GM06990 (cell line): Measurements from ENCODE around the gene GALNT15.

ENCODE experiments used
- DNase-seq: peaks from one replicate; pipeline ENCODE4 v3.0.0-alpha.2; 2011; ENCODE audit not compliant: insufficient read length; ENCODE audit errors: extremely low read depth
- H3K27me3 ChIP-seq: replicated peaks from 2 replicates; pipeline ENCODE4 v1.6.0; 2011; ENCODE audit warnings: low read length; ENCODE audit not compliant: control insufficient read depth, insufficient read depth
- H3K36me3 ChIP-seq: 2 replicates; pipeline ENCODE4 v1.5.1; 2011; ENCODE audit warnings: low read length; ENCODE audit not compliant: control insufficient read depth, insufficient read depth
- H3K4me3 ChIP-seq: replicated peaks from 2 replicates; pipeline ENCODE4 v1.5.1; 2011; ENCODE audit warnings: low read depth, mild to moderate bottlenecking, control low read depth, low read length
- CTCF ChIP-seq: IDR thresholded peaks from 2 replicates; pipeline ENCODE4 v1.5.1; 2011; ENCODE audit warnings: low read length, control low read depth, mild to moderate bottlenecking, inconsistent platforms; ENCODE audit not compliant: insufficient read depth, poor library complexity, severe bottlenecking

Gene GALNT15

GRCh38 chr3:16147220-16147994, 27.1 kb upstream of the GALNT15 start:
- H3K36me3 ChIP-seq: no peaks in the 10 kb centered on the region
- TF ChIP-seq CTCF: no peak
- peak; percentile 11 for DNase-seq
- H3K4me3 ChIP-seq: no peak overlapping the region
- no peaks in the 10 kb centered on the region for H3K27me3 ChIP-seq

GRCh38 chr3:16148213-16148612, 26.3 kb upstream of the GALNT15 start:
- no peak for DNase-seq
- Histone ChIP-seq H3K27me3 (no peaks in the 10 kb centered on the region), H3K4me3 (no peak overlapping the region), H3K36me3 (no peaks in the 10 kb centered on the region)
- TF ChIP-seq CTCF: no peak

- no peaks in the 10 kb centered on the region for H3K27me3 ChIP-seq
- no peaks in the 10 kb centered on the region for H3K36me3 ChIP-seq
- H3K4me3 ChIP-seq: no peak overlapping the region
- no peak for TF ChIP-seq CTCF
- DNase-seq: no peak
Measured at GRCh38 chr3:16148783-16149182, 25.7 kb upstream of the GALNT15 start.

- no peak for TF ChIP-seq CTCF
Measured at GRCh38 chr3:16150285-16150684, 24.2 kb upstream of the GALNT15 start.

GRCh38 chr3:16151109-16151508, 23.4 kb upstream of the GALNT15 start:
- Histone ChIP-seq H3K36me3 (no peaks in the 10 kb centered on the region), H3K4me3 (no peak overlapping the region), H3K27me3 (no peaks in the 10 kb centered on the region)
- no peak for TF ChIP-seq CTCF
- no peak for DNase-seq

More at GRCh38 chr3:16150285-16150684, 24.2 kb upstream of the GALNT15 start:
- Histone ChIP-seq H3K4me3 (no peak overlapping the region), H3K36me3 (no peaks in the 10 kb centered on the region), H3K27me3 (no peaks in the 10 kb centered on the region)
- DNase-seq: no peak
